ENCODE results near the gene TIMP3.

- no peak for TF ChIP-seq ZNF138 (tag by site-specific recombination; IDR thresholded peaks at IDR 0.05; ENCODE audit: borderline replicate concordance)
- no peak for TF ChIP-seq ZNF121 (tag by site-specific recombination; IDR thresholded peaks at IDR 0.05)
- TF ChIP-seq CTCF (tag by site-specific recombination; IDR thresholded peaks at IDR 0.05), result no peak
- TF ChIP-seq ZNF692 (tag by site-specific recombination; IDR thresholded peaks at IDR 0.05), result no peak
- TF ChIP-seq GLI2 (tag by site-specific recombination; IDR thresholded peaks at IDR 0.05; ENCODE audit: borderline replicate concordance, low read depth), result no peak
- TF ChIP-seq ZNF600 (tag by site-specific recombination; IDR thresholded peaks at IDR 0.05), result no peak
- no peak for TF ChIP-seq YY1 (tag by site-specific recombination; IDR thresholded peaks at IDR 0.05)
- no peak for TF ChIP-seq ZNF362 (tag by site-specific recombination; IDR thresholded peaks at IDR 0.05)
Measured at GRCh38 chr22:32814285-32814860, 12.9 kb downstream of the TIMP3 start.

Data from HEK293 (cell line).